ENCODE data around the gene SPNS2.

The SPNS2 gene

GRCh38 chr17:4548721-4549531, 50.2 kb downstream of the SPNS2 start:
- DNase-seq (ENCODE audit: low spot score): no peak
- in situ Hi-C loops (cut with MboI; ENCODE audit: low sequenced_read_pairs, unreplicated experiment): no loop called here

GRCh38 chr17:4549781-4550533, 51.3 kb downstream of the SPNS2 start:
- TF ChIP-seq CTCF (IDR thresholded peaks at IDR 0.05; ENCODE audit: borderline replicate concordance, control extremely low read depth, extremely low read depth, insufficient read depth, missing control alignments): no peak
- in situ Hi-C loops (cut with MboI; ENCODE audit: low sequenced_read_pairs, unreplicated experiment): no loop called here
- no peak for DNase-seq (ENCODE audit: low spot score)

More at GRCh38 chr17:4548721-4549531, 50.2 kb downstream of the SPNS2 start:
- TF ChIP-seq CTCF (IDR thresholded peaks at IDR 0.05; ENCODE audit: borderline replicate concordance, control extremely low read depth, extremely low read depth, insufficient read depth, missing control alignments): no peak

- no peak for DNase-seq (ENCODE audit: low spot score)
- in situ Hi-C loops (cut with MboI; ENCODE audit: low sequenced_read_pairs, unreplicated experiment): no loop called here
- TF ChIP-seq CTCF (IDR thresholded peaks at IDR 0.05; ENCODE audit: borderline replicate concordance, control extremely low read depth, extremely low read depth, insufficient read depth, missing control alignments): no peak
These were observed 51.9 kb downstream of the SPNS2 start for GRCh38 chr17:4550534-4551039.

- in situ Hi-C loops (cut with MboI; ENCODE audit: low sequenced_read_pairs, unreplicated experiment): no loop called here
- TF ChIP-seq CTCF (IDR thresholded peaks at IDR 0.05; ENCODE audit: borderline replicate concordance, control extremely low read depth, extremely low read depth, insufficient read depth, missing control alignments): no peak
- no peak for DNase-seq (ENCODE audit: low spot score)
These were observed 52.5 kb downstream of the SPNS2 start for GRCh38 chr17:4551141-4551540.

GRCh38 chr17:4551796-4552525, 53.3 kb downstream of the SPNS2 start:
- no peak for DNase-seq (ENCODE audit: low spot score)
- no peak for TF ChIP-seq CTCF (IDR thresholded peaks at IDR 0.05; ENCODE audit: borderline replicate concordance, control extremely low read depth, extremely low read depth, insufficient read depth, missing control alignments)
- in situ Hi-C loops (cut with MboI; ENCODE audit: low sequenced_read_pairs, unreplicated experiment): no loop called here

- DNase-seq (ENCODE audit: low spot score): no peak
- in situ Hi-C loops (cut with MboI; ENCODE audit: low sequenced_read_pairs, unreplicated experiment): no loop called here
- no peak for TF ChIP-seq CTCF (IDR thresholded peaks at IDR 0.05; ENCODE audit: borderline replicate concordance, control extremely low read depth, extremely low read depth, insufficient read depth, missing control alignments)
These were observed 55.0 kb downstream of the SPNS2 start for GRCh38 chr17:4553669-4554068.
